Lower leg skin (tissue), 4 donors: ENCODE measurements around the gene TREML1. TPM values are rescaled to one million over a fixed set of nuclear protein-coding genes. Genes with fewer than 3 reads are reported as not detected.
"Not testable (repeated sequence)": the region's sequence is repeated elsewhere in the genome, so short reads cannot be mapped to it uniquely, and the experiment has no call there.

Experiments used
- DNase-seq, 2 donors: peaks; one replicate each; pipeline ENCODE4 v3.0.0-alpha.2; 2019; ENCODE audit warnings: low spot score in 2 of 2
- H3K4me3 ChIP-seq: fragments of 200-600 bp; sonication (generic); 2 replicates; pipeline ENCODE4 v1.5.1; 2017; ENCODE audit warnings: mild to moderate bottlenecking, low read depth; ENCODE audit not compliant: poor library complexity, severe bottlenecking
- POLR2A ChIP-seq, 2 donors: fragments of 450-650 bp; IDR thresholded peaks; one replicate each; pipeline ENCODE4 v1.6.1; 2016 to 2017; ENCODE audit warnings: antibody characterized with exemption in 2 of 2, mild to moderate bottlenecking in 1 of 2, moderate library complexity in 1 of 2
- WGBS, 2 donors: methylation state at CpG; one replicate each; pipeline ENCODE4 v1.1.5; 2018; 5-methylcytosine and 5-hydroxymethylcytosine counted together
- intact Hi-C: fragments of 100-400 bp; cut with DNase I; formaldehyde crosslinking; loops from one replicate; pipeline ENCODE4 v1.15.0; 2023; ENCODE audit warnings: low total_unique reads
- total RNA-seq, 4 donors: library from RNA; depleted of rRNA; stranded (reverse); fragments of >200 nt; gene quantifications; one replicate each; pipeline ENCODE4 v1.1.0, GENCODE V29; 2016
- TF ChIP-seq, protein P1 (sequence below), 3 donors: fragments of 450-650 bp; IDR thresholded peaks; one replicate each; pipeline ENCODE4 v1.5.1; 2016; ENCODE audit warnings: antibody characterized with exemption in 3 of 3, mild to moderate bottlenecking in 3 of 3, moderate library complexity in 2 of 3

TREML1 gene
- total RNA-seq, 4 donors from 2014 or later = not detected

DNA sequence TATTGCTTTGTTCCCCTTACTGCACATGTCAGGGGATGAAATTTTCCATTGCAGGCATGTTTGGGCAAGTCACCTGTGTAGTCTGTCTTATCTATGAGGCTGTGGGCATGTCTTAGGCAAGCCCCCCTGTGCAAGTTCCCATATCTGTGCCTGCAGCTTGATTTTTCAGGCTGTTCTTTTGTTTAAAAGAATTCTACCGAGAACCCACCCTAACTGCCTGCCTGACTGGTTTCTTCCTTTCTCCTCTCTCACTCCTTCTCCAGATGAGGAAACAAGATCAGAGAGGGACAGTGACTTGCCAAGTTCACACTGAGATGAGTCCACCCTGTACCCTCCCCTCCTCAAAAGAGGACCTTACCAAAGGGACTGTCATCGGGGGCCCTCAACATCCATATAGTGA, 35.8 kb upstream of the TREML1 start:
- H3K4me3 ChIP-seq = no peak overlapping the region
- TF ChIP-seq, protein P1, sequence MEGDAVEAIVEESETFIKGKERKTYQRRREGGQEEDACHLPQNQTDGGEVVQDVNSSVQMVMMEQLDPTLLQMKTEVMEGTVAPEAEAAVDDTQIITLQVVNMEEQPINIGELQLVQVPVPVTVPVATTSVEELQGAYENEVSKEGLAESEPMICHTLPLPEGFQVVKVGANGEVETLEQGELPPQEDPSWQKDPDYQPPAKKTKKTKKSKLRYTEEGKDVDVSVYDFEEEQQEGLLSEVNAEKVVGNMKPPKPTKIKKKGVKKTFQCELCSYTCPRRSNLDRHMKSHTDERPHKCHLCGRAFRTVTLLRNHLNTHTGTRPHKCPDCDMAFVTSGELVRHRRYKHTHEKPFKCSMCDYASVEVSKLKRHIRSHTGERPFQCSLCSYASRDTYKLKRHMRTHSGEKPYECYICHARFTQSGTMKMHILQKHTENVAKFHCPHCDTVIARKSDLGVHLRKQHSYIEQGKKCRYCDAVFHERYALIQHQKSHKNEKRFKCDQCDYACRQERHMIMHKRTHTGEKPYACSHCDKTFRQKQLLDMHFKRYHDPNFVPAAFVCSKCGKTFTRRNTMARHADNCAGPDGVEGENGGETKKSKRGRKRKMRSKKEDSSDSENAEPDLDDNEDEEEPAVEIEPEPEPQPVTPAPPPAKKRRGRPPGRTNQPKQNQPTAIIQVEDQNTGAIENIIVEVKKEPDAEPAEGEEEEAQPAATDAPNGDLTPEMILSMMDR (IDR thresholded peaks at IDR 0.05) = no peak
- no peak for TF ChIP-seq POLR2A (IDR thresholded peaks at IDR 0.05)
- DNase-seq = no peak
- WGBS, 2 donors = 93 to 97% methylated on average over 2 of the region's 2 CpGs
- intact Hi-C loops = no loop called here

DNA sequence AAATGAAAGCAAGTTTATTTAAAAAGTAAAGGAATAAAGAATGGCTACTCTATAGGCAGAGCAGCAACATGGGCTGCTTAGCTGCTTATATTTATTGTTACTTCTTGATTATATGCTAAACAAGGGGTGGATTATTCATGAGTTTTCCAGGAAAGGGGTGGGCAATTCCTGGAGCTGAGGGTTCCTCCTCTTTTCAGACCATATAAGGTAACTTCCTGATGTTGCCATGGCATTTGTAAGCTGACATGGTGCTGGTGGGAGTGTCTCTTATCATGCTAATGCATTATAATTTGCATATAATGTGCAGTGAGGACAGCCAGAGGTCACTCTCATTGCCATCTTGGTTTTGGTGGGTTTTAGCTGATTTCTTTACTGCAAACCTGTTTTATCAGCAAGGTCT, 34.9 kb upstream of the TREML1 start:
- intact Hi-C loops, H3K4me3 ChIP-seq, DNase-seq: not testable (repeated sequence)

DNA sequence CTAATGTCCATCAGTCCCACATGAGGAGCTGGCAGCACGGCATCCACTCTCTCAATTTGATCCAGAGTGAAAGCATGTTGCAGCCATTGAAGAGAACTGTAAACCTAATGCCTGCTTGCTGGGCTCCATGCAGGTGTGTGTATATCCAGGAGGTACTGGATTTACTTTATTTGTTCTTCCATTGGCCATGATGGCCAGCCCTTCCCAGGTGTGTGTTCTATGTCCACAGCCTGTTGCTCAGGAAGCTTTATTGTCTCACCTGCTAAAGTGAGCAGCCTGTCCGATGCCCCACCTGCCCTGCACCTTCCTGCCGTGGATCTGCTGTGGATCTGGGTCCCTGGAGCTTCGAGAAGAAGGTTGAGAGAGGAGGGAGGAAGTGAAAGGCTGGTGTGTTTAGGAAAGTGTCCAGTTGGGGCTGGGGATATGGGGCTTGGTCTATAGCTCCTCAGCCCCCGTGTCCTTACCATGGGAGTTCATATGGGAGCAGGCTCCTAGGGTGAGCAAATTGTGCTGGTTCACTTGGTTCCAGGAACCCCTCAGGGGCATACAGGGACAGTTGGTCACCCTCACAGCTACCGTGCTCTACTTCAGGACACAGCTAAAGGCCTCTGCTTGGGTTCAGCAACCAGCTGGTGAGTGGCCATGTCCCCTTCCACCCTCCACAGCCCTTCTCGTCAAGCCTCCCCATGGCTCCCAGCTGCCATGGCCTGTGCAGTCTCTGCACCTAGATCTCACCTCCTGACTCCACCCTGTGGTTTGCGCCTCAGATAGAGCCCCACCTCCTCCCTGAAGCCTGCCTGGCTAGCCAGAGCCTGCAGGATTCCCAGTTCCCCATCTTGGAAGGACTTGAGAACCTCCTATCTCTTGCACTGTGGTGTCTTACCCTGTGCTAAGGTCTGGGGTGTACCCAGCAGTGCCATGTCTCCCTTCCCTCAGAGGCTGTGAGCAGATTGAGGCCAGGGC, 34.1 kb upstream of the TREML1 start:
- intact Hi-C loops = no loop called here
- no peak for TF ChIP-seq POLR2A (IDR thresholded peaks at IDR 0.05)
- TF ChIP-seq, protein P1 (IDR thresholded peaks at IDR 0.05) = no peak
- no peak overlapping the region for H3K4me3 ChIP-seq
- 83 to 94% methylated on average over 8 of the region's 8 CpGs for WGBS, 2 donors
- no peak for DNase-seq

DNA sequence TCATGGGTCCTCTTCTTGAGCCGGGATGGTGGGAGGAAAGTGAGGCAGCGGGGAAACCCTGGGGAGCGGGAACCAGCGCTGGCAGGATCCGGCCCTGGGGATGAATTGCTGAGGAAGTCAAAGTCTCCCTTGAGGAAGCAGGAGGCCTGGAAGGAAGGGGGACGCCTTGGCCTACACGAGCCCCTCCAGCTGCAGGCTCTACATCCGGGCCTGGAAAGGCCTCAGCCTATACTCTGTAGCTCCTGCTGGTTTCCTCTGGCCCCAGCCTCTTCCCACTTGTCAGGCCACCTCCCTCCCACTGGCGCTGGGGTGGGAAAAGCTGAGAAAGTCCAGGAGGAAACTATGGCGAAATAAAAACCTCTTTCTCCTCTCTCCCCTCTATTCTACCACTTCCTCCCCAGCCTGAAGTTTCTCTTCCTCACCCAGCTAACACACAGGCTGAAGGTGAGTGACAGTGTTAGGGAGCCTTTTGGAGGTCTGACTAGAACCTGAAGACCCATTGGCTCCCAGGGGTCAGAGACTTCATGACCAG, 31.9 kb upstream of the TREML1 start:
- no peak for TF ChIP-seq POLR2A (IDR thresholded peaks at IDR 0.05)
- TF ChIP-seq, protein P1 (IDR thresholded peaks at IDR 0.05) = no peak
- H3K4me3 ChIP-seq = no peak overlapping the region
- intact Hi-C loops = no loop called here
- 78 to 80% methylated on average over 10 of the region's 10 CpGs for WGBS, 2 donors
- no peak for DNase-seq

DNA sequence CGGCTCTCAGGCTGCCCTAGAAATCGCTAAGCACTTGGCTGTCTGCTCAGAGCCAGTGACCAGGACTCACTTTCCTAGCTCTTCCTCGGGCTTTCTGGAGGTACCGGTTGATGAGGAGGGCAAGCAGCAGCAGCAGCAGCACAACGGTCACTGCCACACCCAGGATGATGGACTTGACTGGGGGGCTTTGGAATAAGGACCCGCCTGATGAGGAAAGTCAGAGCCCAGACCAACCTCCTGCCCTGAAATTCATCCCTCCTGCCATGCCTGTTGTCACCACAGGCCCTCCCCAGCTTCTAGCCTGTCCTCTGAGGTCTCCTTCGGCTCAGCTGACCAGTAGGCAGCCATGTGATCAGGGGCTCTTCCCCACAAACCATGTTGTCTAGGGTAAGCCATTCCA, 30.6 kb upstream of the TREML1 start:
- no peak for DNase-seq
- WGBS, 2 donors = 82% methylated on average over 7 of the region's 7 CpGs
- TF ChIP-seq POLR2A (IDR thresholded peaks at IDR 0.05) = no peak
- TF ChIP-seq, protein P1 (IDR thresholded peaks at IDR 0.05) = no peak
- intact Hi-C loops = no loop called here
- no peak overlapping the region for H3K4me3 ChIP-seq
